HepG2 (cell line): Measurements from ENCODE around the gene SPATA21. TPM values are rescaled to one million over a fixed set of nuclear protein-coding genes. Genes with fewer than 3 reads are reported as not detected.

Source experiments
- ATAC-seq: fragments of 200-7000 bp; cut with Tn5 transposase; 3 replicates; pipeline ENCODE4 v1.9.1; 2020; ENCODE audit warnings: mild to moderate bottlenecking, moderate library complexity
- BruUV-seq: library from RNA; stranded (reverse); fragments of 400-500 nt; replicated peaks from 2 replicates; lab custom pipeline; 2021; lab: Mats Ljungman, UMichigan
- CTCF ChIA-PET: fragments of 300-600 bp; formaldehyde crosslinking; extraction: SDS; loops from one replicate; lab custom pipeline; 2021; ENCODE audit warnings: low total read pairs, inconsistent platforms, low intra/inter-chr PET ratio; lab: Yijun Ruan, JAX
- POLR2A ChIA-PET: fragments of 350-600 bp; sonication (Branson Sonifier 250); formaldehyde crosslinking; loops from one replicate; lab custom pipeline; 2020; ENCODE audit warnings: antibody characterized with exemption, inconsistent platforms; lab: Yijun Ruan, JAX
- DNase-seq: peaks from one replicate; pipeline ENCODE4 v3.0.0-alpha.2; 2015; ENCODE audit warnings: low spot score
- FAIRE-seq: peaks from 3 replicates; lab custom pipeline; 2011; peaks lifted over from hg19 to GRCh38; lab: Jason Lieb, UNC
- H2AFZ ChIP-seq: one replicate; pipeline ENCODE4 v1.6.1; 2011; ENCODE audit warnings: low read length, inconsistent platforms
- H3K27ac ChIP-seq: fragments of 300-600 bp; 3 replicates; pipeline ENCODE4 v1.8.0; 2011; ENCODE audit warnings: mixed run types, mild to moderate bottlenecking, mixed read lengths, low read length, inconsistent platforms; ENCODE audit not compliant: insufficient read depth; ENCODE audit errors: extremely low read length
- H3K27me3 ChIP-seq, 2 experiments: fragments of 200-600 bp in 1 of 2; 2 replicates in 1 of 2; 3 replicates in 1 of 2; pipeline versions ENCODE4 v1.6.0 to v1.8.0; 2011; ENCODE audit warnings: low read length in 2 of 2, mild to moderate bottlenecking in 2 of 2, moderate library complexity in 2 of 2, inconsistent platforms in 1 of 2; ENCODE audit not compliant: insufficient read depth in 2 of 2, control insufficient read depth in 1 of 2
- H3K36me3 ChIP-seq, 2 experiments: fragments of 200-600 bp in 1 of 2; replicated peaks in 1 of 2; 2 replicates in 1 of 2; 3 replicates in 1 of 2; pipeline versions ENCODE4 v1.5.1 to v1.8.0; 2011; ENCODE audit warnings: low read length in 2 of 2, inconsistent platforms in 1 of 2; ENCODE audit not compliant: insufficient read depth in 2 of 2, control insufficient read depth in 1 of 2
- H3K4me1 ChIP-seq: 2 replicates; pipeline ENCODE4 v1.5.1; 2012; ENCODE audit warnings: low read length, inconsistent platforms; ENCODE audit not compliant: insufficient read depth
- H3K4me2 ChIP-seq: 2 replicates; pipeline ENCODE4 v1.6.0; 2011; ENCODE audit warnings: low read depth, low read length, inconsistent platforms
- H3K4me3 ChIP-seq, 3 experiments: fragments of 200-600 bp in 1 of 3; sonication (generic), shearing (Covaris generic) in 1 of 3; replicated peaks in 1 of 3; 2 replicates each; pipeline ENCODE4 v1.5.1; 2011 to 2016; ENCODE audit warnings: low read length in 3 of 3, inconsistent platforms in 2 of 3, low read depth in 2 of 3, mild to moderate bottlenecking in 2 of 3, control low read depth in 1 of 3, mixed read lengths in 1 of 3; ENCODE audit not compliant: insufficient read depth in 1 of 3
- H3K79me2 ChIP-seq: one replicate; pipeline ENCODE4 v1.6.1; 2011; ENCODE audit warnings: low read length, inconsistent platforms; ENCODE audit not compliant: insufficient read depth
- H3K9ac ChIP-seq: 2 replicates; pipeline ENCODE4 v1.6.0; 2011; ENCODE audit warnings: mild to moderate bottlenecking, low read depth, low read length, inconsistent platforms; ENCODE audit not compliant: insufficient read depth
- H3K9me3 ChIP-seq: 2 replicates; pipeline ENCODE4 v1.5.1; 2012; ENCODE audit warnings: mild to moderate bottlenecking, low read length
- H4K20me1 ChIP-seq: 2 replicates; pipeline ENCODE4 v1.6.0; 2011; ENCODE audit warnings: inconsistent platforms, mild to moderate bottlenecking, low read length, moderate library complexity; ENCODE audit not compliant: insufficient read depth
- ATF7 ChIP-seq, 2 experiments: fragments of 450-650 bp in 1 of 2; sonication (generic) in 1 of 2; formaldehyde crosslinking in 1 of 2; IDR thresholded peaks; 2 replicates each; pipeline versions ENCODE4 v1.4.0 to v1.6.1; 2016 to 2020; ENCODE audit warnings: antibody characterized with exemption in 1 of 2, mild to moderate bottlenecking in 1 of 2, missing genetic modification reagents in 1 of 2
- EZH2 ChIP-seq: conservative IDR thresholded peaks from 2 replicates; pipeline ENCODE4 v1.6.1; 2012; ENCODE audit warnings: mild to moderate bottlenecking, low read depth, low read length, moderate library complexity
- GPBP1L1 ChIP-seq: sonication (generic); formaldehyde crosslinking; IDR thresholded peaks from 2 replicates; pipeline ENCODE4 v1.5.0; 2020; ENCODE audit warnings: mild to moderate bottlenecking, missing genetic modification reagents
- GPN1 ChIP-seq: sonication (generic); formaldehyde crosslinking; IDR thresholded peaks from 2 replicates; pipeline ENCODE4 v1.5.1; 2020; ENCODE audit warnings: missing genetic modification reagents, borderline replicate concordance
- HMG20A ChIP-seq: IDR thresholded peaks from 2 replicates; pipeline ENCODE4 v1.6.1; 2016; ENCODE audit warnings: borderline replicate concordance
- MEIS1 ChIP-seq: sonication (generic); formaldehyde crosslinking; IDR thresholded peaks from 2 replicates; pipeline ENCODE4 v1.9.0; 2021; ENCODE audit warnings: mild to moderate bottlenecking, missing genetic modification reagents, moderate library complexity, borderline replicate concordance
- MEIS2 ChIP-seq: sonication (generic); formaldehyde crosslinking; IDR thresholded peaks from 2 replicates; pipeline ENCODE4 v1.9.0; 2021; ENCODE audit warnings: mild to moderate bottlenecking, missing genetic modification reagents
- MIER2 ChIP-seq: IDR thresholded peaks from 2 replicates; pipeline ENCODE4 v1.6.1; 2016; ENCODE audit warnings: missing biosample characterization, missing genetic modification reagents
- NR3C1 ChIP-seq: sonication (generic); formaldehyde crosslinking; IDR thresholded peaks from 2 replicates; pipeline ENCODE4 v1.4.0; 2020; ENCODE audit warnings: missing genetic modification reagents
- RBM22 ChIP-seq: fragments of 200-400 bp; formaldehyde crosslinking; optimal IDR thresholded peaks from 2 replicates; pipeline ENCODE3; 2017; ENCODE audit warnings: mild to moderate bottlenecking, low read length, moderate library complexity
- SSRP1 ChIP-seq: IDR thresholded peaks from 2 replicates; pipeline ENCODE4 v1.6.1; 2016; ENCODE audit warnings: control low read depth
- U2AF1 ChIP-seq: fragments of 200-400 bp; formaldehyde crosslinking; optimal IDR thresholded peaks from 2 replicates; pipeline ENCODE3; 2017; ENCODE audit warnings: mild to moderate bottlenecking, low read depth, low read length
- ZBTB39 ChIP-seq: sonication (generic); formaldehyde crosslinking; IDR thresholded peaks from 2 replicates; pipeline ENCODE4 v1.5.0; 2020; ENCODE audit warnings: missing genetic modification reagents
- ZNF180 ChIP-seq: sonication (generic); formaldehyde crosslinking; IDR thresholded peaks from 2 replicates; pipeline ENCODE4 v1.4.0; 2020; ENCODE audit warnings: low read depth, missing genetic modification reagents, borderline replicate concordance
- ZNF343 ChIP-seq: sonication (generic); formaldehyde crosslinking; IDR thresholded peaks from 2 replicates; pipeline ENCODE4 v1.4.0; 2020; ENCODE audit warnings: mild to moderate bottlenecking, missing genetic modification reagents
- ZNF773 ChIP-seq: sonication (generic); formaldehyde crosslinking; IDR thresholded peaks from 2 replicates; pipeline ENCODE4 v1.4.0; 2020; ENCODE audit warnings: missing genetic modification reagents, borderline replicate concordance
- ZNF776 ChIP-seq: sonication (generic); formaldehyde crosslinking; IDR thresholded peaks from 2 replicates; pipeline ENCODE4 v1.4.0; 2020; ENCODE audit warnings: mild to moderate bottlenecking, missing genetic modification reagents
- ZNF792 ChIP-seq: IDR thresholded peaks from 2 replicates; pipeline ENCODE4 v1.6.1; 2016
- WGBS: methylation state at CpG from one replicate; pipeline ENCODE4 v1.1.6; 2017; ENCODE audit warnings: low lambda C conversion rate; 5-methylcytosine and 5-hydroxymethylcytosine counted together
- in situ Hi-C: cut with HindIII; loops from 2 replicates; pipeline ENCODE4 v1.10.0; 2017; ENCODE audit warnings: low pct_unique_long_range_greater_than_20kb; ENCODE audit not compliant: extremely low pct_ligation_motif_present
- intact Hi-C: fragments of 100-400 bp; cut with micrococcal nuclease; formaldehyde crosslinking; loops from one replicate; pipeline ENCODE4 v1.10.0; 2022; ENCODE audit not compliant: unreplicated experiment
- polyA plus RNA-seq, 8 experiments: library from polyadenylated mRNA; depleted of rRNA in 3 of 8; stranded (reverse) in 7 of 8; unstranded in 1 of 8; fragments of >200 nt; fragmentation: Illumina TruSeq in 4 of 8; extraction: Trizol in 4 of 8; gene quantifications; 2 replicates each; pipeline versions ENCODE4 v1.2.1 to v1.2.3, GENCODE V29; 2011 to 2016; ENCODE audit warnings: low read depth in 4 of 8, missing spikeins in 1 of 8, mixed read lengths in 1 of 8; ENCODE audit not compliant: insufficient read depth in 1 of 8
- total RNA-seq, 5 experiments: library from RNA; depleted of rRNA; stranded (reverse); fragments of >200 nt; fragmentation: Illumina TruSeq; extraction: Trizol; gene quantifications; 2 replicates each; pipeline ENCODE4 v1.2.3, GENCODE V29; 2016; ENCODE audit warnings: low read depth in 1 of 5
- TF ChIP-seq, protein P1 (sequence below): sonication (generic); formaldehyde crosslinking; IDR thresholded peaks from 2 replicates; pipeline ENCODE4 v1.4.0; 2020; ENCODE audit warnings: missing genetic modification reagents
- TF ChIP-seq, protein P2 (sequence below): sonication (generic); formaldehyde crosslinking; IDR thresholded peaks from 2 replicates; pipeline ENCODE4 v1.5.0; 2020; ENCODE audit warnings: mild to moderate bottlenecking, low read depth, missing genetic modification reagents, borderline replicate concordance

Gene SPATA21
- total and polyA plus RNA-seq, 2 of the 13 experiments (the other 11 are each of a cell fraction or from before 2014, with no cell fraction given) = 0.80 to 1.4 TPM

- intact Hi-C loops (loop anchor here (1.0 kb wide), 1 partner anchor 15 kb away; the partner anchor contains the start of gene SZRD1), in situ Hi-C loops (no loop called here)
- Histone ChIP-seq H3K9me3 (no peaks in the 10 kb centered on the region), H4K20me1 (peaks cover 14% of the 10 kb centered on the region), H3K9ac (peak within 1 kb of the TSS; percentile 93), H3K36me3 (no peaks in the 10 kb centered on the region; a peak in 1 of 5 replicates), H3K4me2 (peak within 1 kb of the TSS; percentile 96), H3K27me3 (no peaks in the 10 kb centered on the region; a peak in 1 of 5 replicates), H2AFZ (peak within 1 kb of the TSS; percentile 59), H3K79me2 (peaks cover 48% of the 10 kb centered on the region), H3K27ac (peak within 1 kb of the TSS; percentile 74), H3K4me3 (peak within 1 kb of the TSS; percentile 89 to 96 (median 92)), H3K4me1 (peaks cover 37% of the 10 kb centered on the region)
- DNase-seq (peak; percentile 85), FAIRE-seq (no peak), ATAC-seq (peak; percentile 95)
- ChIA-PET POLR2A (interaction anchor here (1.6 to 2.5 kb wide), 3 partner anchors 11 to 21 kb away, joined by 5 to 22 read pairs (median 6); no protein-coding TSS in a partner anchor), CTCF (no interaction called here)
- no TSS peak for BruUV-seq
- 3% methylated on average over 6 of the region's 81 CpGs for WGBS
- TF ChIP-seq ZNF343 (peak; percentile 91; the same call in 1 of the 2 replicates), NR3C1 (no peak), SSRP1 (no peak), ZNF776 (CRISPR knock-in tag) (peak; percentile 28; the same call in 1 of the 2 replicates), RBM22 (no peak), MEIS1 (peak; percentile 54; the same call in 1 of the 2 replicates), HMG20A (no peak), ZBTB39 (CRISPR knock-in tag) (no peak), ZNF792 (CRISPR knock-in tag) (peak; percentile 52; the same call in 1 of the 2 replicates), GPBP1L1 (CRISPR knock-in tag) (no peak), EZH2 (no peak), ATF7 (IDR thresholded peaks at IDR 0.05) (no peak), ATF7 (CRISPR knock-in tag; IDR thresholded peaks at IDR 0.05) (no peak; the same call in 1 of the 2 replicates), MEIS2 (peak; percentile 59; the same call in 1 of the 2 replicates), U2AF1 (no peak), GPN1 (CRISPR knock-in tag) (peak; percentile 31; the same call in 1 of the 2 replicates), ZNF180 (CRISPR knock-in tag) (no peak), MIER2 (CRISPR knock-in tag) (no peak), ZNF773 (CRISPR knock-in tag) (no peak; the same call in 1 of the 2 replicates)
- TF ChIP-seq, protein P1, sequence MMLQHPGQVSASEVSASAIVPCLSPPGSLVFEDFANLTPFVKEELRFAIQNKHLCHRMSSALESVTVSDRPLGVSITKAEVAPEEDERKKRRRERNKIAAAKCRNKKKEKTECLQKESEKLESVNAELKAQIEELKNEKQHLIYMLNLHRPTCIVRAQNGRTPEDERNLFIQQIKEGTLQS (CRISPR knock-in tag) = no peak
- TF ChIP-seq, protein P2, sequence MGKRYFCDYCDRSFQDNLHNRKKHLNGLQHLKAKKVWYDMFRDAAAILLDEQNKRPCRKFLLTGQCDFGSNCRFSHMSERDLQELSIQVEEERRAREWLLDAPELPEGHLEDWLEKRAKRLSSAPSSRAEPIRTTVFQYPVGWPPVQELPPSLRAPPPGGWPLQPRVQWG (CRISPR knock-in tag) = no peak
Measured at GRCh38 chr1:16351994-16352841, 85.0 kb downstream of the SPATA21 start, which contains the start of gene FBXO42. TSS of gene FBXO42 (minus strand) at chr1:16352480. CDS start at chr1:16315418, 37,062 bp downstream.
